HG03066 (cell line): Measurements from ENCODE around the gene MTMR3.

Source experiments
- ATAC-seq: cut with Tn5 transposase; IDR thresholded peaks from one replicate; pipeline ENCODE4 v1.9.1; 2021; ENCODE audit warnings: low read depth; ENCODE audit not compliant: unreplicated experiment

Gene MTMR3

DNA sequence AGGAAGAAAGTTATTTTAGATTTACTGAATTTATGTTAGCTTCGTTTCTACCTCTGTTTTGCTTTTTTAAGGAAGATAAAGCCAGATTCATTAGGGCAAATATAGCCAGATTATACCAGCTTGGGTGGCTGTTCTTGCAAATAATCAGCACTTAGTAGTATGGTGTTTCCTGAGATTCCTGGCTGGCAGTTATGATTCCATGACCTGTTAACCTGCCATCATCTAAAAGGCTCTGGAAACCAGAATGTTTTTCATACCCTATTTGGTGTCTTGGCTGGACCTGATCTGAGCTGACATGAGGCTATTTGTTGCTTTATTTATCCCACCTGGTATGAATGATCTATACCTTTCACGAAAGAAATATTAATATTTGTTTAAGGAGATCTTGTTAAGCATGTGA is 114.5 kb downstream of the MTMR3 start:
- no peak for ATAC-seq

DNA sequence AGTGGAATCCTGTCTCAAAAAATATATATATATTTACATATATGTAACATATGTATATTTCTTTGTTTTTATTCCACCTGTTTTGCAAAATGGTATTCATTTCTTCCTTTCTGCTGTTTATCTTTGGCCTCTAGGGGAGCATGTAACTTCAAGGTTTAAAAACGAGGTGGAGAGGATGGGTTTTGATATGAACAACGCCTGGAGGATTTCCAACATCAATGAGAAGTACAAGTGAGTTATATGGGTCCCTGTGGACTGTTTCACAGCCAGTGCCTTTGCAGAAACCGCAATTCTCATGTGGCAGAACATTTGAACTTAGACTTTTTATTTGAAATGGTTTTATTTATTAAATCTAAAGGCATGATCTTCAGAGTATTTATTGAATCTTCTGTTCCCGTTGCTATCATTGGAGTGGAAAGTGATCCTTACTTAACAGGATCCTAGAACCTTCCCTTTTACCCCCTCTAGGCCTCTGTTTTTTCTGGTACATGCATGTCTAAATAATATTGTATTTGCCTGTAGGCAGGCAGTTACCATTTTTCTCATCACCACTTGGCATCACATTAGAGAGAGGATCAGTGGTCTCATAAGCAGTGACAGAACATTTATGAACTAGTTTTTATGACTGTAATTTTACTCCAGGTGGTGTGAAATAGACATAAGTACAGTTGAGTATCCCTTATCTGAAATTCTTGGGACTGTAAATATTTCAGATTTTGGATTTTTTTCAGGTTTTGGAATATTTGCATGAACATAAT is 115.8 kb downstream of the MTMR3 start:
- ATAC-seq = no peak

DNA sequence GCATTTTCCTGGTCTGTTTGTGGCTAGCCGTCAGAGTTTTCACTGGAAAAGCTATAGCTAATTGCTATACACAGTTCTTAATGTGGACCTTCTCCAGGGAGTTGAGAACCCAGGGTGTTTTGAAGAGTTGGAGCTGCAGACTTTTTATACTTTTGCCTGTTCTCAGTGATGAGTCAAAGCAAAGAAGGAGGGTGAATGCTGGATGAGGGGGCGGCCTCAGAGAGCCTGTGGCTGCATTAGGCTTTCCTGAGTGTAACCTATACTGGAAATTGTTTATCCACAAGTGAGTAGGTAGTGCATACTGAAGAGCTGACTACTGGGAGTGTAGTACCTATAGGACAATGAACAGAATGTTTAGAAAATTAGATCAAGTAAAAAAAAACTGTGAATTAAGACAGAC is 117.6 kb downstream of the MTMR3 start:
- ATAC-seq = no peak

DNA sequence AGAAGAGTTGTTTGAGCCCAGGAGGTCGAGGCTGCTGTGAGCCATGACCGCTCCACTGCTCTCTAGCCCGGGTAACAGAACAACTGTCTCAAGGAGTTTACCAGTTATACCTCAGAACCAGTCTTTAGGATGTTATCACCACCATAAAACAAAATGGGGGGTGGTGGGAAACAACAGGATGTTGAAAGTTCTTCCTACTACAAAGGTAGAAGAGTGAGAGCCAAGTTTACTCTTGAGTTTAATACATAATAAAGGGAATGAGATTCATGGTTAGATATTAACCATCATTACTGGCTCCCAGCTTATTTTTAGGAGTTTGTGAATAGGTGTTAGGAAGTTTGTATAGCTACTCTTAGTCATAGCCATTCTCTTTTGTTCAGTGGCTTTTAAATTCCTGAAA is 118.5 kb downstream of the MTMR3 start:
- no peak for ATAC-seq

DNA sequence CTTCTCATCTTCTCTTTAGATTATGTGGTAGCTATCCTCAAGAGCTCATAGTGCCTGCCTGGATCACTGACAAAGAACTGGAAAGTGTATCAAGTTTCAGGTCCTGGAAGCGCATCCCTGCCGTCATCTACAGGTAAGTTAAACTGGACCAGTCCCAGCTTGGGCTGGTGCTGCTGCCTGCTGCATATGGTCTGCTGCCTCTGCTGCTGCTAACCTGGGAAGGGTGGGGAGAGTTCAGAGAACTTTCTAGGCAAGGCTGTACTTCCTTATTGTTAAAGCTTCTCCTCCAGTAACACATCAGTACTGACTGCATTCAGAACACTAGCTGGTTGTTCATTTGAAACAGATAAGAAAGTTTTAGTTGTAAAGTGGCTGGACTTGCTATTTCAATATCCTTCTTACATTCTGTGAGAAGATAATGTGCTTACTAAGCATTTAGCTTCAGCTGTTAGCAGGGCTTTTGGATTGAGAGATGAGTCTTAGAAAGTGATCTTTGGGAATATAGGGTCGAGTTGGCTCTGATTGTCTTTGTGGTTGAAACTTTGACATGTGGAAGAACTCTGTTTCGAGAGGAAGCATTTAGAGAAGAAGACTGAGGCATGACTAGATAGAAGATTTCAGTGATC is 120.0 kb downstream of the MTMR3 start:
- ATAC-seq = no peak

DNA sequence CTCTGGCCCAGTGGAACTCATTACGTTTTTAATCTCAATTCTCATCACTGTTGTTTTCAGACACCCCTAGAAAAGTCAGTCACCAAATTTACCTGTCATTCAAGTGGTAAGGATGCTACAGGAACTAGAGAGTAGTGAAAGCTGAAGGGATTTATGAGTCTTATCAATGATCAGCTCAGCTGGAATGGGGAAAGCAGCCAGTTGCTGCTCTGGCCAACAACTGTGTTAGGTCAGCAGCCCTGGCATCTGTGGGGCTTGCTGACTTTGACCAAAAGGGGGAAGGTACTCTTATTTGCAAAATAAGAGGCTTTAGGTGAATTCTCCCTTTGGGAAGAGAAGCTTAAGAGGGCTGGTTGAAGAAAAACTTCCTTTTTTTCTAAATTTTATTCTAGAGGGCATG is 121.1 kb downstream of the MTMR3 start:
- no peak for ATAC-seq

DNA sequence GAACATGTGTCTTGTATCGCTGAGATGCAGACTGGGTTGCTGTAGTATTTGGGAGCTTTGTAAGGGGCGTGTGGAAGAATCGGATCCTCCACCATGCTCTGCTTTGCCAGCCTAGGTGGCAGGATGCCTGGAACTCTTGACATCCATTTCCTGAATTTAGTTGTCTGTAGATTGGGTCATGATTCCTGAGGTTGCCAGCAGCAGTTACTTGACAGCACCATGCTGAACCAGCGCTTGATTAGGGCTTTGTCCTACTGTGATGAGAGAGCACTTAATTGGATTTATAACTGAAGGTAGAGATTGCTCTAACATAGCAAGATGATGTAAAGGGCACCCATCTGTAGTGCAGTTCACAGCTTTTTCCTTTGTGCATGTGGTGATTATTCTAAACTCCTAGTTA is 121.7 kb downstream of the MTMR3 start:
- no peak for ATAC-seq

- no peak for ATAC-seq
Measured at GRCh38 chr22:30005213-30005857, 122.4 kb downstream of the MTMR3 start.

- no peak for ATAC-seq
Measured at GRCh38 chr22:30007361-30007760, 124.4 kb downstream of the MTMR3 start.

- ATAC-seq = no peak
Measured at GRCh38 chr22:30008401-30008800, 125.4 kb downstream of the MTMR3 start.

DNA sequence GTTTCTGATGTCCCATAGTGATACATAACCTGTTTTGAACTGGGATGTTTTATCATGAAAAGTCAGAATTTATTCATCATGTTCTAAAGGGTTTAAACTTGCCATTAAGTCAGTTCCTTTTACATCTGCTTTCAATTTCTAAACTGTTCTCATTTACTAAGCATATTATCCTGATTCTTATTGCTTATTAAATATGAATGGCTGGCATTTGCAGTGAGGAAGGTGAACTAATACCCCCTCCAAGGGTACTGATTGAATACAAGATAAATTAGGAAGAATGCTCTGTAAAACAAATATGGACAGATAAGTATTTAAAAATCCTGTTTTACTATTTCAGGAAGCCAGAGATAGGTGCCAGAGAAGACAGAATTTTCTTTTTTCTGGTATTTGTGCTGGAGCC is 126.5 kb downstream of the MTMR3 start:
- no peak for ATAC-seq

GRCh38 chr22:30010789-30011405 is 127.9 kb downstream of the MTMR3 start:
- no peak for ATAC-seq

GRCh38 chr22:30013201-30013600 is 130.2 kb downstream of the MTMR3 start:
- no peak for ATAC-seq

DNA sequence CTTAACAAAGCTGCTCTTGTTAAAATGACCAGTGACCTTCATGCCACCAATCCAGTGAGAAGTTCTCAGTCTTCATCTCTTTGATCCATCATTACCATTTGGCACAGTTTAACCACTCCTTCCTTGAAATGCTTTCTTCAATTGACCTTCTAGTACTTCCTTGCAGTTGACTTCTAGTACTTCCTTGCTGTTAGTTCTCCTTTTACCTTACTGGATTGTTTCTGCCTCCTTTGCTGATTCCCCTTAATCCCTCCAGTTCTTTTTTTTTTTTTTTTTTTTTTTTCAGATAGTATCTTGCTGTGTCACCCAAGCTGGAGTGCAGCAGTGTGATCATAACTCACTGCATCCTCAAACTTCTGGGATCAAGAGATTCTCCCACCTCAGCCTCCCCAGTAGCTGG is 131.3 kb downstream of the MTMR3 start:
- ATAC-seq = no peak

GRCh38 chr22:30015229-30015797 is 132.3 kb downstream of the MTMR3 start:
- no peak for ATAC-seq

DNA sequence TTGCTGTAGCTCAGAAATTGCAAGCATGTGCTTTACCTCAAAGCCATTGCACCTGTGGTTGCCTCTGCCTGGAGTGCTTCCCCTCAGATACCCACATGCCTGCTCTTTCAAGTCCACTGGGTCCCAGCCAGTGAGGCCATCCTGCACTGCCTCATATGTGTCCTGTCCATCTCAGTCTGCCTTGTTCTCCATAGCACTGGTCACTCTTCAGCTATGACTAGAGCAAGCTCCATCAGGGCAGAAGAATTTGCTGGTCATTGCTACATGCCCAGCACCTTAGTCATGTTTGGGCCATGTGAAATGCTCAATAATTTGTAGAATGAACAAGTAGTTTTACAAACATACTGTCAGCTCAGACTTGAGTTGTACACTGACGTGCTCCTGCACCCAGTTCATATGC is 132.9 kb downstream of the MTMR3 start:
- no peak for ATAC-seq

DNA sequence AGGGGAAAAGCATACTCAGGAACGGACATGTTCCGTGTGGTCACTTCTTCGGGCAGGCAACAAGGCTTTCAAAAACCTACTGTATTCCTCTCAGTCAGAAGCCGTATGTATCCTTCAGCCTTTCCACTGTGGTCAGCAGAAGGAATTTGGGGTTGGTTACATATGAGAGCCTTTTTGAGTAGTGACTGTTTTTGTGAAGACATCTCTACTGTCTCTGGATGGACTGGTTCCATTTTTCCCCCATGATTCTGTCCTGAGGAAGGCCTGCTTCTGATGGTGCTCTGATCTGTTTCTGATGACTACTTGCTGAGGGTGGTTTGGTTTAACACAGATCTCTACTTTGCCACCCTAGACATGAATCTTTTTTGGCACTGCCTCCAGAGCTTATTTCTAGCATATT is 133.6 kb downstream of the MTMR3 start:
- no peak for ATAC-seq

DNA sequence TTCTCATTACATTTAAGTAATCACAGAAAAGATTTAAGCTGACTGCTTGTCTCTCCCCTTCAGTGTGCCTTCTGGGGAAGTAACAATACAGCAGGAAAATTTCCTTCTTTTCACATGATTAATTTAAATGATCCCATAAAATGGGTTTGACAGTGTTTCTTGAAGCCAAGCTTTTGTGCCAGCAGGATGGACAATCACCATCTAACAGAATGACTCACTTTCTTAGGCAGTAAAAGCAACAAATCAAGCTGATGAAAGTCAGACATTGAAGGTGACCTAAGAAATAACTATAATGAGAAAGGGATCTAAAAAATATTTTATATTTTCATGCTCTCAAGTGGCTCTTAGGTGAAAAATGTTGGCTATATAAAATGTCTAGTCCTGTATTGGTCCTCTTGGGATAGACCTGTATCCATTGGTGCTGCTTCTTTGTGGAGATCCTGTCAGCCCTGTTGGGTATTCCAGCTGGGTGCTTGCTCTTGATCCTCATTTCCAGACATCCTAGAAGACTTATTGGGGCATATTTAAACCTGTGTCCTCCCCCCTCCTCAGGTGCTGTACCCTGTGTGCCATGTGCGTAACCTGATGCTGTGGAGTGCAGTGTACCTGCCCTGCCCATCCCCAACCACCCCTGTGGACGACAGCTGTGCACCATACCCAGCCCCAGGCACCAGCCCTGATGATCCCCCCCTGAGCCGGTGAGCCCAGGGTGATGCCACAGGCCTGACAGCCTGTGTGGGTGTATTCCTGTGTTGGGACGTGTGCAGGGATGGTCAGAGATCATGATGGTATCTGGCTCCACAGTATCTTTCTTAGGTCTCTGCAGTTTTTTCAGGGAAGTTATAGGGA is 134.6 kb downstream of the MTMR3 start:
- no peak for ATAC-seq

DNA sequence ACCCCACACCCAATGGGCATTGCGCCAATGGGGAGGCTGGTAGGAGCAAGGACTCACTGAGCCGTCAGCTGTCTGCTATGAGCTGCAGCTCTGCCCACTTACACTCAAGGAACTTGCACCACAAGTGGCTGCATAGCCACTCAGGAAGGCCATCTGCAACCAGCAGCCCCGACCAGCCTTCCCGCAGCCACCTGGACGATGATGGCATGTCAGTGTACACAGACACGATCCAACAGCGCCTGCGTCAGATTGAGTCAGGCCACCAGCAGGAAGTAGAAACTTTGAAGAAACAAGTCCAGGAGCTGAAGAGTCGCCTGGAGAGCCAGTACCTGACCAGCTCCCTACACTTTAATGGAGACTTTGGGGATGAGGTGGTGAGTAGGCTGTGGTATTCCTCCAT is 137.5 kb downstream of the MTMR3 start:
- no peak for ATAC-seq

GRCh38 chr22:30021338-30021737 is 138.4 kb downstream of the MTMR3 start:
- no peak for ATAC-seq
